Lung (tissue), 12 donors: ENCODE measurements around the gene DEPP1. TPM values are rescaled to one million over a fixed set of nuclear protein-coding genes. Genes with fewer than 3 reads are reported as not detected.

Source experiments
- ATAC-seq: fragments of 200-7000 bp; cut with Tn5 transposase; one replicate; pipeline ENCODE4 v1.9.1; 2020; ENCODE audit warnings: moderate number of reproducible peaks; ENCODE audit not compliant: insufficient read depth, low FRiP score
- DNase-seq, 3 donors: peaks; one replicate each; pipeline ENCODE4 v3.0.0-alpha.2; 2013 to 2017
- H3K27ac ChIP-seq, 2 donors: one replicate each; pipeline ENCODE4 v1.5.1; 2013; ENCODE audit warnings: mild to moderate bottlenecking in 2 of 2, moderate library complexity in 2 of 2, control low read depth in 1 of 2, inconsistent platforms in 1 of 2, low read depth in 1 of 2, low read length in 1 of 2
- H3K27me3 ChIP-seq, 3 donors: one replicate each; pipeline ENCODE4 v1.5.1; 2013; ENCODE audit warnings: low read length in 2 of 3; ENCODE audit not compliant: control insufficient read depth in 3 of 3, insufficient read depth in 3 of 3
- H3K36me3 ChIP-seq, 4 donors: one replicate each; pipeline ENCODE4 v1.5.1; 2013; ENCODE audit warnings: low read length in 4 of 4, mild to moderate bottlenecking in 1 of 4, moderate library complexity in 1 of 4; ENCODE audit not compliant: control insufficient read depth in 4 of 4, insufficient read depth in 4 of 4
- H3K4me1 ChIP-seq, 5 donors: one replicate each; pipeline ENCODE4 v1.5.1; 2013; ENCODE audit warnings: low read length in 5 of 5, mild to moderate bottlenecking in 2 of 5, moderate library complexity in 1 of 5; ENCODE audit not compliant: control insufficient read depth in 5 of 5, insufficient read depth in 5 of 5
- H3K4me3 ChIP-seq: one replicate; pipeline ENCODE4 v1.5.1; 2013; ENCODE audit warnings: mild to moderate bottlenecking, control low read depth, moderate library complexity
- H3K9ac ChIP-seq, 2 donors: one replicate each; pipeline ENCODE4 v1.5.1; 2013; ENCODE audit warnings: low read length in 2 of 2, control low read depth in 1 of 2; ENCODE audit not compliant: insufficient read depth in 1 of 2
- H3K9me3 ChIP-seq, 4 donors: one replicate each; pipeline ENCODE4 v1.5.1; 2013; ENCODE audit warnings: low read length in 3 of 4, mild to moderate bottlenecking in 1 of 4, moderate library complexity in 1 of 4; ENCODE audit not compliant: control insufficient read depth in 4 of 4, insufficient read depth in 3 of 4
- WGBS, 2 donors: extraction: QIAGEN DNeasy Blood & Tissue Kit; methylation state at CpG; one replicate each; pipeline ENCODE4 v1.1.7; 2013; 5-methylcytosine and 5-hydroxymethylcytosine counted together
- polyA plus RNA-seq, 2 donors: library from polyadenylated mRNA; stranded (reverse); fragments of 200-250 nt; gene quantifications; one replicate each; pipeline ENCODE4 v1.2.1, GENCODE V29; 2013
- total RNA-seq, 2 donors: library from RNA; depleted of rRNA in 1 of 2; stranded (reverse); fragments of >200 nt in 1 of 2; gene quantifications; one replicate each; pipeline ENCODE4 v1.2.1, GENCODE V29; 2014 to 2021
- TF ChIP-seq, protein P1 (sequence below): IDR thresholded peaks from 2 replicates; pipeline ENCODE4 v1.5.1; 2012; ENCODE audit warnings: mild to moderate bottlenecking; ENCODE audit errors: control extremely low read depth, extremely low read depth
- donor health status: control.
- donor health status: control.
- donor health status: Bipolar disorder and iron deficiency.
- donor health status: healthy.
- donor health status: DM: yes; HTN: yes; CAD: no.

The DEPP1 gene
- total and polyA plus RNA-seq, 4 donors, result 37.0 to 149 (median 70.1) TPM

DNA sequence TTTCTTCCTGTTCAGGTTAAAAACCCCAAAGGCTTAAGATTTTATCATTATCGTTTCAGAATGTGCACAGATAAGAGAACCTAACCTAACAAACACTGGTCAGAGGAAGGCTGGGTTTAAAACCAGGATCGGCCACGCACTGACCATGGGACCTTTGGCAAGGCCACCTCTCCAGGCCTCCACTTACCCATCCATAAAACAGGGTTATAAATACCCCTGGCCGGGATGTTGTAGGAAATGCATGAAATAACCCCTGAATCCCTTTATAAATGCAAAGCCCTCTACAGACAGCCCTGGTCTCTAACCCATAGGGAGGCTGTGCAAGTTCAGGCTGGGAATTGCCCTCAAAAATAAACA lies 418 bp downstream of the DEPP1 start:
- H3K27ac ChIP-seq, result peak overlapping the region; percentile 87 to 95
- TF ChIP-seq, protein P1, sequence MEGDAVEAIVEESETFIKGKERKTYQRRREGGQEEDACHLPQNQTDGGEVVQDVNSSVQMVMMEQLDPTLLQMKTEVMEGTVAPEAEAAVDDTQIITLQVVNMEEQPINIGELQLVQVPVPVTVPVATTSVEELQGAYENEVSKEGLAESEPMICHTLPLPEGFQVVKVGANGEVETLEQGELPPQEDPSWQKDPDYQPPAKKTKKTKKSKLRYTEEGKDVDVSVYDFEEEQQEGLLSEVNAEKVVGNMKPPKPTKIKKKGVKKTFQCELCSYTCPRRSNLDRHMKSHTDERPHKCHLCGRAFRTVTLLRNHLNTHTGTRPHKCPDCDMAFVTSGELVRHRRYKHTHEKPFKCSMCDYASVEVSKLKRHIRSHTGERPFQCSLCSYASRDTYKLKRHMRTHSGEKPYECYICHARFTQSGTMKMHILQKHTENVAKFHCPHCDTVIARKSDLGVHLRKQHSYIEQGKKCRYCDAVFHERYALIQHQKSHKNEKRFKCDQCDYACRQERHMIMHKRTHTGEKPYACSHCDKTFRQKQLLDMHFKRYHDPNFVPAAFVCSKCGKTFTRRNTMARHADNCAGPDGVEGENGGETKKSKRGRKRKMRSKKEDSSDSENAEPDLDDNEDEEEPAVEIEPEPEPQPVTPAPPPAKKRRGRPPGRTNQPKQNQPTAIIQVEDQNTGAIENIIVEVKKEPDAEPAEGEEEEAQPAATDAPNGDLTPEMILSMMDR, result no peak
- peak overlapping the region; percentile 67 for H3K4me3 ChIP-seq
- no peak for DNase-seq
- WGBS, 2 donors, result 7 to 12% methylated on average over 4 of the region's 4 CpGs
- ATAC-seq, result no peak
- H3K9me3 ChIP-seq, result no peaks in the 10 kb centered on the region
- peaks cover 0 to 2% (median 0%) of the 10 kb centered on the region in 4 donors for H3K36me3 ChIP-seq
- H3K9ac ChIP-seq, result peak overlapping the region; percentile 28 to 63
- H3K27me3 ChIP-seq, result no peaks in the 10 kb centered on the region
- H3K4me1 ChIP-seq, result peaks cover 0 to 55% (median 45%) of the 10 kb centered on the region in 5 donors

- ATAC-seq (no peak), DNase-seq (no peak)
- peak overlapping the region; percentile 28 to 63 for H3K9ac ChIP-seq
- peak overlapping the region; percentile 87 to 95 for H3K27ac ChIP-seq
- no peaks in the 10 kb centered on the region for H3K27me3 ChIP-seq
- H3K36me3 ChIP-seq, result peaks cover 0 to 2% (median 0%) of the 10 kb centered on the region in 4 donors
- TF ChIP-seq, protein P1, result no peak
- H3K9me3 ChIP-seq, result no peaks in the 10 kb centered on the region
- WGBS, 2 donors, result 47 to 59% methylated on average over 25 of the region's 25 CpGs
- peak overlapping the region; percentile 67 for H3K4me3 ChIP-seq
- peaks cover 0 to 55% (median 43%) of the 10 kb centered on the region in 5 donors for H3K4me1 ChIP-seq
Observed at GRCh38 chr10:44977287-44978212, 1.1 kb downstream of the DEPP1 start.

GRCh38 chr10:44976352-44977198 lies 2.0 kb downstream of the DEPP1 start:
- Histone ChIP-seq H3K4me3 (peak overlapping the region; percentile 67), H3K27me3 (no peaks in the 10 kb centered on the region), H3K9ac (no peak overlapping the region), H3K27ac (peak overlapping the region; percentile 87 to 95), H3K4me1 (peaks cover 0 to 55% (median 35%) of the 10 kb centered on the region in 5 donors), H3K9me3 (no peaks in the 10 kb centered on the region), H3K36me3 (peaks cover 0 to 8% (median 0%) of the 10 kb centered on the region in 4 donors)
- no peak for DNase-seq
- WGBS, 2 donors, result 65 to 81% methylated on average over 9 of the region's 9 CpGs
- TF ChIP-seq, protein P1, result no peak
- no peak for ATAC-seq
